Suprapubic skin (tissue), 4 donors: ENCODE data around the gene OR13A1. TPM values are rescaled to one million over a fixed set of nuclear protein-coding genes. Genes with fewer than 3 reads are reported as not detected.
"Not testable (repeated sequence)": the region's sequence is repeated elsewhere in the genome, so short reads cannot be mapped to it uniquely, and the experiment has no call there.

Experiments used
- DNase-seq, 2 donors: peaks; one replicate each; pipeline ENCODE4 v3.0.0-alpha.2; 2019; ENCODE audit warnings: low spot score in 2 of 2
- H3K27ac ChIP-seq: fragments of 200-600 bp; sonication (generic); one replicate; pipeline ENCODE4 v1.5.1; 2019
- H3K27me3 ChIP-seq: fragments of 200-600 bp; sonication (generic); one replicate; pipeline ENCODE4 v1.5.1; 2019
- H3K36me3 ChIP-seq: fragments of 200-600 bp; sonication (generic); one replicate; pipeline ENCODE4 v1.5.1; 2019
- H3K4me1 ChIP-seq: fragments of 200-600 bp; sonication (generic); one replicate; pipeline ENCODE4 v1.5.1; 2019
- H3K4me3 ChIP-seq: fragments of 200-600 bp; sonication (generic); one replicate; pipeline ENCODE4 v1.5.1; 2019; ENCODE audit warnings: mild to moderate bottlenecking
- H3K9me3 ChIP-seq: fragments of 200-600 bp; sonication (generic); one replicate; pipeline ENCODE4 v1.5.1; 2019
- CTCF ChIP-seq, 2 donors: fragments of 200-600 bp in 1 of 2; fragments of 450-650 bp in 1 of 2; sonication (generic) in 1 of 2; IDR thresholded peaks; one replicate each; pipeline ENCODE4 v1.5.1; 2016 to 2019; ENCODE audit warnings: antibody characterized with exemption in 2 of 2, mild to moderate bottlenecking in 1 of 2, moderate library complexity in 1 of 2
- EP300 ChIP-seq: sonication (generic); formaldehyde crosslinking; IDR thresholded peaks from one replicate; pipeline ENCODE4 v1.6.1; 2017; ENCODE audit warnings: antibody characterized with exemption
- POLR2A ChIP-seq, 2 donors: fragments of 450-650 bp; IDR thresholded peaks; one replicate each; pipeline ENCODE4 v1.6.1; 2017; ENCODE audit warnings: antibody characterized with exemption in 2 of 2, mild to moderate bottlenecking in 2 of 2, moderate library complexity in 2 of 2
- POLR2AphosphoS5 ChIP-seq, 3 donors: sonication (generic); formaldehyde crosslinking; IDR thresholded peaks; one replicate each; pipeline ENCODE4 v1.6.1; 2017; ENCODE audit warnings: antibody characterized with exemption in 3 of 3
- WGBS: methylation state at CpG from one replicate; pipeline ENCODE4 v1.1.5; 2018; 5-methylcytosine and 5-hydroxymethylcytosine counted together
- total RNA-seq, 4 donors: library from RNA; depleted of rRNA; stranded (reverse); fragments of >200 nt; gene quantifications; one replicate each; pipeline ENCODE4 v1.1.0, GENCODE V29; 2016

Gene OR13A1
- total RNA-seq, 4 donors from 2014 or later: not detected

DNA sequence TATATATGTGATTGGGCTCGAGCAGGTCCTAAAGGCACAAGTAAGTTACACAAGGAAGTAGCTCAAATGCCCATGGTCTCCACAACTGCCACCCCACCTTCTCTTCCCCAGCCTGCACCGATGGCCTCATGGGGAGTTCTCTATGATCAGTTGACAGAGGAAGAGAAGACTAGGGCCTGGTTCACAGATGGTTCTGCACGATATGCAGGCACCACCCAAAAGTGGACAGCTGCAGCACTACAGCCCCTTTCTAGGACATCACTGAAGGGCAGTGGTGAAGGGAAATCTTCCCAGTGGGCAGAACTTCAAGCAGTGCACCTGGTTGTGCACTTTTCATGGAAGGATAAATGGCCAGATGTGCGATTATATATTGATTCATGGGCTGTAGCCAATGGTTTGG lies 25.0 kb upstream of the OR13A1 start:
- H3K4me3 ChIP-seq, DNase-seq, H3K27me3 ChIP-seq, H3K4me1 ChIP-seq, H3K27ac ChIP-seq, H3K9me3 ChIP-seq, H3K36me3 ChIP-seq: not testable (repeated sequence)
- 82% methylated on average over 4 of the region's 4 CpGs for WGBS

- Histone ChIP-seq H3K4me3 (no peak overlapping the region), H3K27ac (no peak overlapping the region), H3K27me3 (no peaks in the 10 kb centered on the region), H3K36me3 (no peaks in the 10 kb centered on the region), H3K9me3 (no peaks in the 10 kb centered on the region), H3K4me1 (no peaks in the 10 kb centered on the region)
- no peak for TF ChIP-seq POLR2A (IDR thresholded peaks at IDR 0.05)
- no peak for TF ChIP-seq EP300
- no peak for TF ChIP-seq POLR2AphosphoS5 (IDR thresholded peaks at IDR 0.05)
- no peak for TF ChIP-seq CTCF (IDR thresholded peaks at IDR 0.05)
- DNase-seq: no peak
- 91% methylated on average over 1 of the region's 1 CpG for WGBS
These were observed 24.5 kb upstream of the OR13A1 start for GRCh38 chr10:45339894-45340293.

GRCh38 chr10:45331824-45332223 lies 16.4 kb upstream of the OR13A1 start:
- DNase-seq, H3K9me3 ChIP-seq, H3K27me3 ChIP-seq, H3K36me3 ChIP-seq, H3K27ac ChIP-seq, H3K4me1 ChIP-seq, H3K4me3 ChIP-seq: not testable (repeated sequence)
- WGBS: 90% methylated on average over 3 of the region's 3 CpGs

GRCh38 chr10:45326864-45327263 lies 11.5 kb upstream of the OR13A1 start:
- H3K27ac ChIP-seq, H3K4me1 ChIP-seq, H3K27me3 ChIP-seq, H3K4me3 ChIP-seq, DNase-seq, H3K36me3 ChIP-seq: not testable (repeated sequence)
- WGBS: 89% methylated on average over 1 of the region's 1 CpG
- H3K9me3 ChIP-seq: peaks cover 11% of the 10 kb centered on the region

DNA sequence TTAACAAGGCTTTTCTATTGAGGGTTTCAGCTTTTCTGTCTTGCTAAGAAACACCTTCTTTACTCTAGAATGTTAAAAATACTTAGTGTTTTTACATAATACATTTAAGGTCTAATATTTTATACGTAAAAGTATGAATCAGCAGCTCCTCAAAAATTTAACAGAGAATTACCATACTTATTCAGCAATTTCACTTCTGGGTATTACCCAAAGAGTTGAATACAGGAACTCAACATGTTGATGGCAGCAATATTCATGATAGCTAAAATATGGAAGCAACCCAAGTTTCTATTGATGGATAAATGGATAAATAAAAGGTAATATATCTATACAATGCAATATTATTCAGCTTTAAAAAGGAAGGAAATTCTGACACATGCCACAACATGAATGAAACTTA lies 9.7 kb upstream of the OR13A1 start:
- Histone ChIP-seq H3K4me1 (no peaks in the 10 kb centered on the region), H3K36me3 (no peaks in the 10 kb centered on the region), H3K4me3 (no peak overlapping the region), H3K27me3 (no peaks in the 10 kb centered on the region), H3K27ac (no peak overlapping the region), H3K9me3 (peaks cover 11% of the 10 kb centered on the region)
- no peak for DNase-seq
- WGBS: 79% methylated on average over 1 of the region's 1 CpG
- no peak for TF ChIP-seq CTCF (IDR thresholded peaks at IDR 0.05)
- TF ChIP-seq POLR2A (IDR thresholded peaks at IDR 0.05): no peak
- no peak for TF ChIP-seq POLR2AphosphoS5 (IDR thresholded peaks at IDR 0.05)
- TF ChIP-seq EP300: no peak

GRCh38 chr10:45319702-45320101 lies 4.3 kb upstream of the OR13A1 start:
- DNase-seq: no peak
- H3K27me3 ChIP-seq: no peaks in the 10 kb centered on the region
- no peak for TF ChIP-seq EP300
- H3K4me3 ChIP-seq: no peak overlapping the region
- no peaks in the 10 kb centered on the region for H3K9me3 ChIP-seq
- H3K4me1 ChIP-seq: no peaks in the 10 kb centered on the region
- no peak overlapping the region for H3K27ac ChIP-seq
- 92% methylated on average over 2 of the region's 2 CpGs for WGBS
- no peaks in the 10 kb centered on the region for H3K36me3 ChIP-seq

- Histone ChIP-seq H3K9me3 (peaks cover 3% of the 10 kb centered on the region), H3K4me1 (no peaks in the 10 kb centered on the region), H3K27me3 (no peaks in the 10 kb centered on the region), H3K4me3 (no peak overlapping the region), H3K36me3 (no peaks in the 10 kb centered on the region), H3K27ac (no peak overlapping the region)
- TF ChIP-seq EP300 (no peak), CTCF (IDR thresholded peaks at IDR 0.05) (no peak), POLR2AphosphoS5 (IDR thresholded peaks at IDR 0.05) (no peak), POLR2A (IDR thresholded peaks at IDR 0.05) (no peak)
- DNase-seq: no peak
- 94% methylated on average over 3 of the region's 3 CpGs for WGBS
These were observed 2.0 kb downstream of the OR13A1 start for GRCh38 chr10:45313264-45313873.
